H1 (cell line): Measurements from ENCODE around the gene SIX6. TPM values are rescaled to one million over a fixed set of nuclear protein-coding genes. Genes with fewer than 3 reads are reported as not detected.

Source experiments
- CTCF ChIA-PET: fragments of 300-600 bp; sonication (Branson Sonifier 250); formaldehyde crosslinking; loops from one replicate; lab custom pipeline; 2021; ENCODE audit not compliant: partially characterized antibody; lab: Charles Lee
- POLR2A ChIA-PET: fragments of 300-600 bp; sonication (Branson Sonifier 250); formaldehyde crosslinking; loops from one replicate; lab custom pipeline; 2021; ENCODE audit warnings: inconsistent platforms; ENCODE audit not compliant: partially characterized antibody; lab: Charles Lee
- DNase-seq, 2 experiments: peaks; one replicate each; pipeline versions ENCODE4 v3.0.0 to v3.0.0-alpha.2; 2010 to 2022; ENCODE audit warnings: low spot score in 2 of 2, low read depth in 1 of 2, mixed read lengths in 1 of 2
- FAIRE-seq: peaks from 2 replicates; lab custom pipeline; 2011; peaks lifted over from hg19 to GRCh38; lab: Jason Lieb, UNC
- H2AFZ ChIP-seq: 2 replicates; pipeline ENCODE4 v1.8.1; 2012; ENCODE audit warnings: low read length, inconsistent platforms
- H2AK5ac ChIP-seq: 2 replicates; pipeline ENCODE4 v1.6.1; 2013; ENCODE audit warnings: low read depth, low read length
- H2BK120ac ChIP-seq: replicated peaks from 2 replicates; pipeline ENCODE3; 2013; ENCODE audit warnings: low read depth, low read length, inconsistent platforms
- H2BK12ac ChIP-seq: 2 replicates; pipeline ENCODE4 v1.6.1; 2013; ENCODE audit warnings: low read depth, low read length
- H2BK15ac ChIP-seq: 2 replicates; pipeline ENCODE4 v1.6.1; 2013; ENCODE audit warnings: low read length
- H2BK20ac ChIP-seq: 2 replicates; pipeline ENCODE4 v1.6.1; 2013; ENCODE audit warnings: low read length
- H2BK5ac ChIP-seq: 2 replicates; pipeline ENCODE4 v1.6.1; 2013; ENCODE audit warnings: low read depth, low read length
- H3K14ac ChIP-seq: 2 replicates; pipeline ENCODE4 v1.6.1; 2013; ENCODE audit warnings: inconsistent platforms; ENCODE audit not compliant: insufficient read length
- H3K18ac ChIP-seq: 2 replicates; pipeline ENCODE4 v1.6.1; 2013; ENCODE audit warnings: low read length; ENCODE audit errors: extremely low read depth
- H3K23ac ChIP-seq: 2 replicates; pipeline ENCODE4 v1.6.1; 2013; ENCODE audit warnings: inconsistent platforms; ENCODE audit not compliant: insufficient read length
- H3K23me2 ChIP-seq: 2 replicates; pipeline ENCODE4 v1.6.1; 2013; ENCODE audit warnings: low read depth, low read length
- H3K27ac ChIP-seq: 2 replicates; pipeline ENCODE4 v1.6.1; 2011; ENCODE audit warnings: low read depth, low read length, inconsistent platforms
- H3K27me3 ChIP-seq, 4 experiments: replicated peaks in 1 of 4; 1 replicate in 1 of 4; 2 replicates in 3 of 4; pipeline versions ENCODE4 v1.6.1 to v1.8.1; 2011 to 2013; ENCODE audit warnings: low read length in 3 of 4, mild to moderate bottlenecking in 3 of 4, inconsistent platforms in 2 of 4, mixed read lengths in 2 of 4, moderate library complexity in 1 of 4; ENCODE audit not compliant: control insufficient read depth in 3 of 4, insufficient read depth in 3 of 4; ENCODE audit errors: extremely low read depth in 1 of 4
- H3K36me3 ChIP-seq, 4 experiments: 2 replicates each; pipeline versions ENCODE4 v1.6.1 to v1.8.1; 2011 to 2013; ENCODE audit warnings: mild to moderate bottlenecking in 4 of 4, low read length in 3 of 4, moderate library complexity in 2 of 4, control low read depth in 1 of 4, inconsistent platforms in 1 of 4; ENCODE audit not compliant: insufficient read depth in 4 of 4, control insufficient read depth in 2 of 4
- H3K4ac ChIP-seq: replicated peaks from 2 replicates; pipeline ENCODE3; 2013; ENCODE audit warnings: low read length, low read depth, mixed read lengths, inconsistent platforms; ENCODE audit not compliant: insufficient read length
- H3K4me1 ChIP-seq, 4 experiments: replicated peaks in 1 of 4; 1 replicate in 1 of 4; 2 replicates in 3 of 4; pipeline versions ENCODE4 v1.6.1 to v1.8.1; 2011 to 2013; ENCODE audit warnings: low read length in 3 of 4, inconsistent platforms in 2 of 4, mixed read lengths in 1 of 4; ENCODE audit not compliant: insufficient read depth in 4 of 4, control insufficient read depth in 3 of 4
- H3K4me2 ChIP-seq, 2 experiments: 2 replicates each; pipeline versions ENCODE4 v1.6.1 to v1.8.1; 2011 to 2013; ENCODE audit warnings: low read depth in 2 of 2, low read length in 2 of 2, control low read depth in 1 of 2, inconsistent platforms in 1 of 2, mild to moderate bottlenecking in 1 of 2; ENCODE audit not compliant: insufficient read depth in 1 of 2
- H3K4me3 ChIP-seq, 4 experiments: fragments of 200-600, 300-600 bp in 1 of 4; sonication (generic), shearing (Covaris generic), sonication (Bioruptor Twin) in 1 of 4; 2 replicates each; pipeline versions ENCODE4 v1.5.1 to v1.8.1; 2011 to 2016; ENCODE audit warnings: low read length in 4 of 4, low read depth in 3 of 4, control low read depth in 2 of 4, inconsistent platforms in 2 of 4, mild to moderate bottlenecking in 2 of 4, mixed read lengths in 1 of 4, moderate library complexity in 1 of 4; ENCODE audit not compliant: insufficient read depth in 2 of 4; ENCODE audit errors: extremely low read depth in 1 of 4
- H3K56ac ChIP-seq: replicated peaks from 2 replicates; pipeline ENCODE3; 2013; ENCODE audit warnings: low read depth, mild to moderate bottlenecking, mixed read lengths, low read length, inconsistent platforms; ENCODE audit not compliant: insufficient read length
- H3K79me1 ChIP-seq: 2 replicates; pipeline ENCODE4 v1.6.1; 2013; ENCODE audit warnings: low read depth, low read length, control low read depth
- H3K79me2 ChIP-seq, 2 experiments: 2 replicates each; pipeline versions ENCODE4 v1.6.1 to v1.8.1; 2012 to 2013; ENCODE audit warnings: low read length in 2 of 2, mild to moderate bottlenecking in 2 of 2, inconsistent platforms in 1 of 2; ENCODE audit not compliant: insufficient read depth in 2 of 2, control insufficient read depth in 1 of 2
- H3K9ac ChIP-seq, 4 experiments: replicated peaks in 1 of 4; 1 replicate in 1 of 4; 2 replicates in 3 of 4; pipeline versions ENCODE4 v1.6.1 to v1.8.1; 2011 to 2013; ENCODE audit warnings: low read depth in 3 of 4, low read length in 3 of 4, control low read depth in 2 of 4, mild to moderate bottlenecking in 2 of 4, moderate library complexity in 2 of 4, inconsistent platforms in 1 of 4; ENCODE audit errors: extremely low read depth in 1 of 4
- H3K9me3 ChIP-seq, 2 experiments: 2 replicates each; pipeline versions ENCODE4 v1.6.1 to v1.8.1; 2012 to 2013; ENCODE audit warnings: mild to moderate bottlenecking in 2 of 2, moderate library complexity in 2 of 2, control low read depth in 1 of 2, inconsistent platforms in 1 of 2, low read depth in 1 of 2, low read length in 1 of 2, mixed read lengths in 1 of 2; ENCODE audit not compliant: insufficient read depth in 2 of 2
- H4K20me1 ChIP-seq, 2 experiments: replicated peaks in 1 of 2; 2 replicates each; pipeline versions ENCODE3 to v1.8.1; 2011 to 2013; ENCODE audit warnings: inconsistent platforms in 2 of 2, low read length in 2 of 2, mild to moderate bottlenecking in 1 of 2; ENCODE audit not compliant: insufficient read depth in 2 of 2, control insufficient read depth in 1 of 2
- H4K5ac ChIP-seq: 2 replicates; pipeline ENCODE4 v1.6.1; 2013; ENCODE audit warnings: low read length, low read depth, mixed read lengths, inconsistent platforms; ENCODE audit not compliant: insufficient read length
- H4K8ac ChIP-seq: 2 replicates; pipeline ENCODE4 v1.8.0; 2013; ENCODE audit warnings: mild to moderate bottlenecking, moderate library complexity, low read length, inconsistent platforms; ENCODE audit not compliant: insufficient read depth; ENCODE audit errors: extremely low read depth
- H4K91ac ChIP-seq: replicated peaks from 2 replicates; pipeline ENCODE3; 2013; ENCODE audit warnings: low read length, mixed read lengths, inconsistent platforms; ENCODE audit not compliant: insufficient read length
- CBX8 ChIP-seq: fragments of 300-800, 300-1000 bp; sonication (generic); IDR thresholded peaks from 2 replicates; pipeline ENCODE4 v1.7.1; 2016; ENCODE audit warnings: low read depth, low read length, borderline replicate concordance
- EGR1 ChIP-seq: IDR thresholded peaks from 2 replicates; pipeline ENCODE4 v1.6.1; 2011; ENCODE audit warnings: low read depth, low read length, borderline replicate concordance
- EZH2 ChIP-seq: fragments of 200-600 bp; sonication (generic); IDR thresholded peaks from 2 replicates; pipeline ENCODE4 v1.7.1; 2012; ENCODE audit warnings: low read depth, mild to moderate bottlenecking, moderate library complexity, low read length, inconsistent platforms; ENCODE audit not compliant: severe bottlenecking
- JUND ChIP-seq: IDR thresholded peaks from 2 replicates; pipeline ENCODE4 v1.6.1; 2011; ENCODE audit warnings: mild to moderate bottlenecking, improper control_type of control experiment, low read length
- RAD21 ChIP-seq, 2 experiments: IDR thresholded peaks in 1 of 2; conservative IDR thresholded peaks in 1 of 2; 2 replicates each; pipeline ENCODE4 v1.6.1; 2011; ENCODE audit warnings: low read depth in 2 of 2, low read length in 2 of 2, improper control_type of control experiment in 1 of 2, inconsistent platforms in 1 of 2, mild to moderate bottlenecking in 1 of 2, moderate library complexity in 1 of 2
- RBBP5 ChIP-seq: IDR thresholded peaks from 2 replicates; pipeline ENCODE4 v1.7.1; 2012; ENCODE audit warnings: low read depth, mild to moderate bottlenecking, inconsistent platforms, low read length, moderate library complexity, borderline replicate concordance
- RNF2 ChIP-seq: fragments of 200-900, 300-1000 bp; sonication (generic); IDR thresholded peaks from 2 replicates; pipeline ENCODE4 v1.7.1; 2016; ENCODE audit warnings: borderline replicate concordance, low read depth, mild to moderate bottlenecking, antibody characterized with exemption, low read length; ENCODE audit not compliant: poor library complexity, severe bottlenecking; ENCODE audit errors: missing control alignments
- SAP30 ChIP-seq: fragments of 300-600 bp; sonication (generic); IDR thresholded peaks from 2 replicates; pipeline ENCODE4 v1.7.1; 2012; ENCODE audit warnings: low read length, moderate library complexity, mild to moderate bottlenecking, inconsistent platforms; ENCODE audit not compliant: insufficient read depth, insufficient replicate concordance
- SUZ12 ChIP-seq: fragments of 200-600 bp; sonication (generic); IDR thresholded peaks from 2 replicates; pipeline ENCODE4 v1.6.1; 2012; ENCODE audit warnings: mild to moderate bottlenecking, inconsistent platforms, low read length, moderate library complexity, mixed read lengths
- TCF12 ChIP-seq: IDR thresholded peaks from 2 replicates; pipeline ENCODE4 v1.6.1; 2011; ENCODE audit warnings: low read depth, mild to moderate bottlenecking, low read length
- WGBS, 2 experiments: shearing (Covaris generic) in 1 of 2; methylation state at CpG; one replicate each; pipeline versions ENCODE4 v1.1.6 to v1.1.7; 2013 to 2015; ENCODE audit warnings: low lambda C conversion rate in 2 of 2, mixed read lengths in 2 of 2, inconsistent platforms in 1 of 2, low coverage in 1 of 2, missing lambda C conversion rate in 1 of 2; ENCODE audit not compliant: insufficient replicate concordance in 2 of 2, insufficient coverage in 1 of 2, insufficient read length in 1 of 2; ENCODE audit errors: extremely low coverage in 1 of 2, missing lambda C conversion rate in 1 of 2; 5-methylcytosine and 5-hydroxymethylcytosine counted together
- polyA plus RNA-seq, 7 experiments: library from polyadenylated mRNA; depleted of rRNA in 3 of 7; stranded (reverse) in 5 of 7; unstranded in 2 of 7; fragments of >200 nt in 5 of 7; fragments of 200-250 nt in 2 of 7; gene quantifications; 1 replicate in 5 of 7; 2 replicates in 1 of 7; 4 replicates in 1 of 7; pipeline versions ENCODE4 v1.2.1 to v1.2.3, GENCODE V29; 2011 to 2013; ENCODE audit warnings: missing spikeins in 2 of 7, mixed read lengths in 2 of 7
- total RNA-seq: library from RNA; stranded (reverse); fragmentation: NEBNext Ultra II Directional; extraction: Animal tissue kit (Norgen Biotek cat#: 25700); gene quantifications from 2 replicates; pipeline ENCODE4 v1.2.1, GENCODE V29; 2021

The SIX6 gene
- total and polyA plus RNA-seq, 2 of the 8 experiments (the other 6 are each of a cell fraction or from before 2014, with no cell fraction given): 0.03 TPM; not detected in 1

- Histone ChIP-seq H3K56ac (no peak overlapping the region), H2AFZ (no peak overlapping the region), H3K27ac (no peak overlapping the region), H3K4me3 (peak overlapping the region in 2 of 4 experiments; percentile 51 to 57; a peak in 4 of 8 replicates), H4K91ac (no peak overlapping the region), H2BK12ac (peak overlapping the region; percentile 90; the same call in 1 of the 2 replicates), H3K4ac (no peak overlapping the region), H3K14ac (no peak overlapping the region), H3K27me3 (peaks cover 78 to 98% (median 91%) of the 10 kb centered on the region in 4 experiments), H3K9me3 (no peaks in the 10 kb centered on the region), H3K4me2 (peak overlapping the region; percentile 78 to 88), H3K18ac (no peak overlapping the region), H3K23ac (no peak overlapping the region), H3K9ac (no peak overlapping the region), H3K23me2 (peaks cover 13% of the 10 kb centered on the region; the same call in 1 of the 2 replicates), H2BK5ac (no peak overlapping the region; the same call in 1 of the 2 replicates), H3K4me1 (peaks cover 17 to 48% (median 24%) of the 10 kb centered on the region in 4 experiments), H3K79me1 (no peaks in the 10 kb centered on the region), H3K36me3 (peaks cover 0 to 8% (median 0%) of the 10 kb centered on the region in 4 experiments; a peak in 1 of 8 replicates), H4K5ac (no peak overlapping the region), H2AK5ac (no peak overlapping the region), H4K8ac (peak overlapping the region; percentile 31; the same call in 1 of the 2 replicates), H2BK20ac (no peak overlapping the region), H3K79me2 (no peaks in the 10 kb centered on the region), H2BK120ac (no peak overlapping the region), H2BK15ac (peak overlapping the region; percentile 92; the same call in 1 of the 2 replicates), H4K20me1 (peaks cover 0 to 25% of the 10 kb centered on the region in 2 experiments)
- POLR2A ChIA-PET: interaction anchor here (1.3 kb wide), 1 partner anchor 133 kb away, joined by 3 read pairs; no protein-coding TSS in a partner anchor
- 4% methylated on average over 27 of the region's 35 CpGs; no CpG with 5 or more reads in 1 of the 2 experiments for WGBS, 2 experiments
- DNase-seq (no peak), FAIRE-seq (no peak)
- CTCF ChIA-PET: interaction anchor here (1.2 to 1.5 kb wide), 3 partner anchors 136 to 160 kb away, joined by 3 to 4 read pairs (median 4); no protein-coding TSS in a partner anchor
- no peak for TF ChIP-seq EGR1
- peak; percentile 88 for TF ChIP-seq SUZ12
- TF ChIP-seq TCF12: no peak
- no peak for TF ChIP-seq RBBP5
- TF ChIP-seq JUND: no peak
- TF ChIP-seq SAP30: no peak
- TF ChIP-seq RNF2: peak; percentile 92
- TF ChIP-seq CBX8: peak; percentile 41; the same call in 1 of the 2 replicates
- no peak for TF ChIP-seq RAD21 (IDR thresholded peaks at IDR 0.05 in 1 of 2, conservative IDR thresholded peaks at IDR 0.05 in 1 of 2; ENCODE audit: low read depth in 2 of 2, low read length in 2 of 2)
- TF ChIP-seq EZH2: peak; percentile 89
Observed at GRCh38 chr14:60510254-60510950, 1.5 kb downstream of the SIX6 start.
